Mononuclear cell (primary cell): ENCODE measurements around the gene RUNDC3A. TPM values are rescaled to one million over a fixed set of nuclear protein-coding genes. Genes with fewer than 3 reads are reported as not detected.
"Not testable (repeated sequence)": the region's sequence is repeated elsewhere in the genome, so short reads cannot be mapped to it uniquely, and the experiment has no call there.

ENCODE experiments used
- H3K27me3 ChIP-seq: 2 replicates; pipeline ENCODE4 v1.6.0; 2011; ENCODE audit warnings: low read length, control low read depth; ENCODE audit not compliant: insufficient read depth
- H3K4me1 ChIP-seq: 2 replicates; pipeline ENCODE4 v1.5.1; 2011; ENCODE audit warnings: mild to moderate bottlenecking, low read length, control low read depth; ENCODE audit not compliant: insufficient read depth
- H3K4me3 ChIP-seq: 2 replicates; pipeline ENCODE4 v1.5.1; 2011; ENCODE audit warnings: mild to moderate bottlenecking, low read length, moderate library complexity
- H3K9me3 ChIP-seq: 2 replicates; pipeline ENCODE4 v1.5.1; 2011; ENCODE audit warnings: low read depth, mild to moderate bottlenecking, control low read depth, low read length
- total RNA-seq: library from RNA; depleted of rRNA; stranded (reverse); fragments of >200 nt; gene quantifications from one replicate; pipeline ENCODE4 v1.2.3, GENCODE V29; 2012

Gene RUNDC3A
- total RNA-seq, 1 donor = 0.10 TPM

- Histone ChIP-seq H3K4me3 (no peak overlapping the region), H3K27me3 (peaks cover 5% of the 10 kb centered on the region), H3K4me1 (peaks cover 12% of the 10 kb centered on the region), H3K9me3 (no peaks in the 10 kb centered on the region)
These were observed 54.1 kb downstream of the RUNDC3A start for GRCh38 chr17:44362459-44362948.

GRCh38 chr17:44362949-44363612 is 54.7 kb downstream of the RUNDC3A start:
- peaks cover 5% of the 10 kb centered on the region for H3K27me3 ChIP-seq
- no peaks in the 10 kb centered on the region for H3K9me3 ChIP-seq
- peak overlapping the region; percentile 33 for H3K4me3 ChIP-seq
- peaks cover 12% of the 10 kb centered on the region for H3K4me1 ChIP-seq

- H3K4me1 ChIP-seq = peaks cover 12% of the 10 kb centered on the region
- H3K27me3 ChIP-seq = peaks cover 5% of the 10 kb centered on the region
These were observed 55.3 kb downstream of the RUNDC3A start, which contains the start of gene FAM171A2 for GRCh38 chr17:44363613-44364159. FAM171A2 (minus strand) TSS chr17:44363853; CDS start chr17:44363714, 139 bp downstream.

GRCh38 chr17:44365051-44365450 is 56.6 kb downstream of the RUNDC3A start:
- not testable (repeated sequence) for H3K27me3 ChIP-seq, H3K9me3 ChIP-seq, H3K4me3 ChIP-seq

More at GRCh38 chr17:44363613-44364159, 55.3 kb downstream of the RUNDC3A start, which contains the start of gene FAM171A2:
- no peaks in the 10 kb centered on the region for H3K9me3 ChIP-seq
- peak within 1 kb of the TSS; percentile 33 for H3K4me3 ChIP-seq

GRCh38 chr17:44367231-44367979 is 59.0 kb downstream of the RUNDC3A start:
- Histone ChIP-seq H3K9me3 (no peaks in the 10 kb centered on the region), H3K4me3 (no peak overlapping the region), H3K4me1 (peaks cover 12% of the 10 kb centered on the region), H3K27me3 (peaks cover 5% of the 10 kb centered on the region)

More at GRCh38 chr17:44365051-44365450, 56.6 kb downstream of the RUNDC3A start:
- peaks cover 12% of the 10 kb centered on the region for H3K4me1 ChIP-seq

Other genes starting within 250 kb of the RUNDC3A start
- 44.4 TPM for gene LSM12, start 241.9 kb upstream of the RUNDC3A start, total RNA-seq
- gene G6PC3, start 237.9 kb upstream of the RUNDC3A start, total RNA-seq = 5.0 TPM
- gene HDAC5, start 185.0 kb upstream of the RUNDC3A start, total RNA-seq = 69.3 TPM
- 1.3 TPM for gene HROB, start 166.7 kb upstream of the RUNDC3A start, total RNA-seq
- not detected for gene ASB16, start 137.9 kb upstream of the RUNDC3A start, total RNA-seq
- 20.4 TPM for gene TMUB2, start 121.6 kb upstream of the RUNDC3A start, total RNA-seq
- 44.7 TPM for gene ATXN7L3, start 108.7 kb upstream of the RUNDC3A start, total RNA-seq
- 56.4 TPM for gene UBTF, start 88.9 kb upstream of the RUNDC3A start, total RNA-seq
- 0.42 TPM for gene SLC4A1, start 40.5 kb upstream of the RUNDC3A start, total RNA-seq
- gene SLC25A39, start 16.2 kb downstream of the RUNDC3A start, total RNA-seq = 36.0 TPM
- 294 TPM for gene GRN, start 36.7 kb downstream of the RUNDC3A start, total RNA-seq
- gene FAM171A2, start 55.3 kb downstream of the RUNDC3A start, total RNA-seq = 0.10 TPM
- 54.5 TPM for gene ITGA2B, start 81.0 kb downstream of the RUNDC3A start, total RNA-seq
- gene GPATCH8, start 194.8 kb downstream of the RUNDC3A start, total RNA-seq = 72.9 TPM
- gene FZD2, start 248.9 kb downstream of the RUNDC3A start, total RNA-seq = 0.84 TPM